NCI-H69 (cell line): ENCODE data around the gene REXO1.

Experiments used
- DNase-seq: peaks from one replicate; lab custom pipeline; 2025; lab: John Stamatoyannopoulos, UW

Gene REXO1

GRCh38 chr19:1791879-1792278 is 56.4 kb downstream of the REXO1 start:
- no peak for DNase-seq

GRCh38 chr19:1790054-1790792 is 58.1 kb downstream of the REXO1 start:
- DNase-seq: peak; percentile 45

- peak; percentile 35 for DNase-seq
Observed at GRCh38 chr19:1789261-1790041, 58.8 kb downstream of the REXO1 start.

- DNase-seq: no peak
Observed at GRCh38 chr19:1787116-1787515, 61.2 kb downstream of the REXO1 start.

- DNase-seq: no peak
Observed at GRCh38 chr19:1786668-1787067, 61.6 kb downstream of the REXO1 start.

- DNase-seq: no peak
Observed at GRCh38 chr19:1785310-1785709, 63.0 kb downstream of the REXO1 start.

GRCh38 chr19:1783874-1784273 is 64.4 kb downstream of the REXO1 start:
- DNase-seq: no peak

GRCh38 chr19:1783354-1783753 is 64.9 kb downstream of the REXO1 start:
- no peak for DNase-seq

- DNase-seq: no peak
Observed at GRCh38 chr19:1782521-1782920, 65.8 kb downstream of the REXO1 start.

- DNase-seq: no peak
Observed at GRCh38 chr19:1780272-1780958, 67.9 kb downstream of the REXO1 start.

GRCh38 chr19:1779574-1779973 is 68.7 kb downstream of the REXO1 start:
- DNase-seq: no peak

- no peak for DNase-seq
Observed at GRCh38 chr19:1777149-1777548, 71.1 kb downstream of the REXO1 start.

- no peak for DNase-seq
Observed at GRCh38 chr19:1776606-1777147, 71.6 kb downstream of the REXO1 start.

GRCh38 chr19:1775951-1776605 is 72.2 kb downstream of the REXO1 start:
- no peak for DNase-seq

- peak; percentile 45 for DNase-seq
Observed at GRCh38 chr19:1774989-1775772, 73.1 kb downstream of the REXO1 start.

- DNase-seq: no peak
Observed at GRCh38 chr19:1773184-1773583, 75.1 kb downstream of the REXO1 start.

- no peak for DNase-seq
Observed at GRCh38 chr19:1770866-1771576, 77.3 kb downstream of the REXO1 start.

GRCh38 chr19:1769645-1769985 is 78.7 kb downstream of the REXO1 start:
- no peak for DNase-seq

- no peak for DNase-seq
Observed at GRCh38 chr19:1768918-1769644, 79.2 kb downstream of the REXO1 start.

GRCh38 chr19:1768248-1768647 is 80.0 kb downstream of the REXO1 start:
- peak; percentile 43 for DNase-seq
